Measurements from ENCODE around the gene VENTX. TPM values are rescaled to one million over a fixed set of nuclear protein-coding genes. Genes with fewer than 3 reads are reported as not detected.

VENTX gene
- total RNA-seq, 1 experiment from 2014 or later = not detected

GRCh38 chr10:133289761-133290160 lies 52.1 kb downstream of the VENTX start (continued):
- TF ChIP-seq, protein P1, sequence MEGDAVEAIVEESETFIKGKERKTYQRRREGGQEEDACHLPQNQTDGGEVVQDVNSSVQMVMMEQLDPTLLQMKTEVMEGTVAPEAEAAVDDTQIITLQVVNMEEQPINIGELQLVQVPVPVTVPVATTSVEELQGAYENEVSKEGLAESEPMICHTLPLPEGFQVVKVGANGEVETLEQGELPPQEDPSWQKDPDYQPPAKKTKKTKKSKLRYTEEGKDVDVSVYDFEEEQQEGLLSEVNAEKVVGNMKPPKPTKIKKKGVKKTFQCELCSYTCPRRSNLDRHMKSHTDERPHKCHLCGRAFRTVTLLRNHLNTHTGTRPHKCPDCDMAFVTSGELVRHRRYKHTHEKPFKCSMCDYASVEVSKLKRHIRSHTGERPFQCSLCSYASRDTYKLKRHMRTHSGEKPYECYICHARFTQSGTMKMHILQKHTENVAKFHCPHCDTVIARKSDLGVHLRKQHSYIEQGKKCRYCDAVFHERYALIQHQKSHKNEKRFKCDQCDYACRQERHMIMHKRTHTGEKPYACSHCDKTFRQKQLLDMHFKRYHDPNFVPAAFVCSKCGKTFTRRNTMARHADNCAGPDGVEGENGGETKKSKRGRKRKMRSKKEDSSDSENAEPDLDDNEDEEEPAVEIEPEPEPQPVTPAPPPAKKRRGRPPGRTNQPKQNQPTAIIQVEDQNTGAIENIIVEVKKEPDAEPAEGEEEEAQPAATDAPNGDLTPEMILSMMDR (IDR thresholded peaks at IDR 0.05 in 2 of 3, conservative IDR thresholded peaks at IDR 0.05 in 1 of 3; ENCODE audit: borderline replicate concordance in 1 of 3, insufficient read depth in 1 of 3, low read depth in 2 of 3, low read length in 2 of 3) = no peak
- no peak for TF ChIP-seq CEBPB (IDR thresholded peaks at IDR 0.05; ENCODE audit: low read depth)

MicroRNA genes within 50 kb of the gene (microRNA counts, 767-probe panel; counts per million panel counts)
- microRNA hsa-miR-202-3p = not detected

Small RNA genes within 50 kb of the gene (microRNA-seq; reads per million reads assigned to microRNA genes)
- not detected for gene MIR202 (ENCODE audit: borderline number of aligned reads)

Other genes starting within 250 kb of the VENTX start
- gene ADGRA1, start 149.9 kb upstream of the VENTX start, total RNA-seq (2021; ENCODE audit: unreplicated experiment) = not detected
- gene KNDC1, start 77.6 kb upstream of the VENTX start, total RNA-seq (2021; ENCODE audit: unreplicated experiment) = 3.6 TPM
- gene UTF1, start 7.6 kb upstream of the VENTX start, total RNA-seq (2021; ENCODE audit: unreplicated experiment) = not detected
- gene ADAM8, start 39.0 kb downstream of the VENTX start, total RNA-seq (2021; ENCODE audit: unreplicated experiment) = 4.1 TPM
- 35.4 TPM for gene TUBGCP2, start 71.0 kb downstream of the VENTX start, total RNA-seq (2021; ENCODE audit: unreplicated experiment)
- 49.0 TPM for gene ZNF511, start 71.1 kb downstream of the VENTX start, total RNA-seq (2021; ENCODE audit: unreplicated experiment)
- gene CALY, start 99.0 kb downstream of the VENTX start, total RNA-seq (2021; ENCODE audit: unreplicated experiment) = 0.47 TPM
- gene PRAP1, start 109.5 kb downstream of the VENTX start, total RNA-seq (2021; ENCODE audit: unreplicated experiment) = not detected
- 21.5 TPM for gene FUOM, start 120.2 kb downstream of the VENTX start, total RNA-seq (2021; ENCODE audit: unreplicated experiment)
- gene ECHS1, start 135.5 kb downstream of the VENTX start, total RNA-seq (2021; ENCODE audit: unreplicated experiment) = 58.0 TPM
- 3.5 TPM for gene PAOX, start 141.4 kb downstream of the VENTX start, total RNA-seq (2021; ENCODE audit: unreplicated experiment)
- 23.1 TPM for gene MTG1, start 156.3 kb downstream of the VENTX start, total RNA-seq (2021; ENCODE audit: unreplicated experiment)
- not detected for gene SPRN, start 186.8 kb downstream of the VENTX start, total RNA-seq (2021; ENCODE audit: unreplicated experiment)
- 3.7 TPM for gene SCART1, start 216.1 kb downstream of the VENTX start, total RNA-seq (2021; ENCODE audit: unreplicated experiment)

All from HCT116 (cell line).